ENCODE data around the gene FAM124A. TPM values are rescaled to one million over a fixed set of nuclear protein-coding genes. Genes with fewer than 3 reads are reported as not detected.

FAM124A gene
- total RNA-seq, 1 donor from 2014 or later: 2.4 TPM

- Mint-ChIP-seq H3K27me3 (ENCODE audit: low read depth) (peaks cover 40% of the 10 kb centered on the region), H3K27ac (ENCODE audit: unreplicated experiment) (no peak overlapping the region), H3K4me3 (ENCODE audit: unreplicated experiment) (no peak overlapping the region), H3K36me3 (ENCODE audit: low read depth) (peaks cover 2% of the 10 kb centered on the region), H3K4me1 (ENCODE audit: low read depth) (peaks cover 3% of the 10 kb centered on the region), H3K9me3 (ENCODE audit: low read depth) (no peaks in the 10 kb centered on the region)
- TF ChIP-seq CTCF (IDR thresholded peaks at IDR 0.05): no peak
- DNase-seq (ENCODE audit: low spot score): no peak
These were observed 14.3 kb upstream of the FAM124A start for GRCh38 chr13:51207881-51208280.

- Mint-ChIP-seq H3K9me3 (ENCODE audit: low read depth) (no peaks in the 10 kb centered on the region), H3K27ac (ENCODE audit: unreplicated experiment) (no peak overlapping the region), H3K4me1 (ENCODE audit: low read depth) (peaks cover 10% of the 10 kb centered on the region), H3K36me3 (ENCODE audit: low read depth) (peaks cover 2% of the 10 kb centered on the region), H3K4me3 (ENCODE audit: unreplicated experiment) (no peak overlapping the region), H3K27me3 (ENCODE audit: low read depth) (peaks cover 41% of the 10 kb centered on the region)
- TF ChIP-seq CTCF (IDR thresholded peaks at IDR 0.05): no peak
- no peak for DNase-seq (ENCODE audit: low spot score)
These were observed 13.5 kb upstream of the FAM124A start for GRCh38 chr13:51208716-51209115.

- no peak overlapping the region for H3K4me3 Mint-ChIP-seq (ENCODE audit: unreplicated experiment)
- H3K4me1 Mint-ChIP-seq (ENCODE audit: low read depth): peaks cover 12% of the 10 kb centered on the region
- no peak for TF ChIP-seq CTCF (IDR thresholded peaks at IDR 0.05)
- H3K36me3 Mint-ChIP-seq (ENCODE audit: low read depth): peaks cover 2% of the 10 kb centered on the region
- DNase-seq (ENCODE audit: low spot score): no peak
- H3K9me3 Mint-ChIP-seq (ENCODE audit: low read depth): no peaks in the 10 kb centered on the region
- no peak overlapping the region for H3K27ac Mint-ChIP-seq (ENCODE audit: unreplicated experiment)
- H3K27me3 Mint-ChIP-seq (ENCODE audit: low read depth): peaks cover 35% of the 10 kb centered on the region
These were observed 10.3 kb upstream of the FAM124A start for GRCh38 chr13:51211910-51212309.

DNA sequence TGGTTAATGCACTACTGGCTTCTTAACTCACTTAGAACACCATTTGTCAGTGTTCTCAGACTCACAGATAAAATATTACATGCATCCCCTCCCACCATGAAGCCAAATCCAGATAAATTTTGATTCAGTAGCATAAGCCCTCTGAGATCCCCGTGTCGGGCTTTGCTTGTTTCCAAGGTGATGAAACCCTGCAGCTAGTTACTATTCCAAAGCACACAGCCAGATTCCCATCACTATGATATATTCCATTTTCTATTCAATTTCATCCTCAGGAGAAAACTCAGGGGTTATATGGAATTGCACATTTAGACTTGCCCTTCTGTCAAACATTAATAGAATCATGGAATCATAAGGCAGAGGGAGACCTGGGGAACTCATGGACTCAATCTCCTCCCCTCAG lies 9.4 kb upstream of the FAM124A start:
- no peak for DNase-seq (ENCODE audit: low spot score)
- no peaks in the 10 kb centered on the region for H3K9me3 Mint-ChIP-seq (ENCODE audit: low read depth)
- H3K4me1 Mint-ChIP-seq (ENCODE audit: low read depth): peaks cover 12% of the 10 kb centered on the region
- peaks cover 2% of the 10 kb centered on the region for H3K36me3 Mint-ChIP-seq (ENCODE audit: low read depth)
- H3K4me3 Mint-ChIP-seq (ENCODE audit: unreplicated experiment): no peak overlapping the region
- no peak for TF ChIP-seq CTCF (IDR thresholded peaks at IDR 0.05)
- no peak overlapping the region for H3K27ac Mint-ChIP-seq (ENCODE audit: unreplicated experiment)
- peaks cover 31% of the 10 kb centered on the region for H3K27me3 Mint-ChIP-seq (ENCODE audit: low read depth)

DNA sequence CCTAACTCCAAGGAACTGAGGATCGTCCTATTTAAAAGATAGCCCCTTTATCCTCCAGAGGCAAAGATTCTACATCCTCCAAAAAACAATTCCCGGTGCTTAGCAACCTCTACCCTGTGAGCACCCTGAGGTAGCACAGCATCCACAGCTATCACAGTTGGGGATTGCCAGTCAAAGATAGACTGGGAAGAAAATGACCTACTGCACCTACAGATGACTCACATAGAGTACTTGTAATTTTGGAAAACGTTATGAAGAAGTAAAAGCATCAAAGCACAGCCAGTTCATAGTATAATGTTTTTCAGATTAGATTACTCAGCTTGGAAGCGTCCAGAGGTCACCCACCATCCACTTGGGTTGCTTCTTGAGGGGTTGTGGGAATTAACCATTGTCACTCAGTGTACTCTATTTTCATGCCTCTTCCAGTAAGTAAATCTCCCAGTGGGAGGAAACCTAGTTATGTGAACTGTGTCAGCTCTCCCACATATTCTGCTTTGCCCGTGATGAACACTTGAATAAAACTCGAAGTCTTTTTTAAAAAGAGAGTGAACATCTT lies 8.9 kb upstream of the FAM124A start:
- no peak for TF ChIP-seq CTCF (IDR thresholded peaks at IDR 0.05)
- Mint-ChIP-seq H3K9me3 (ENCODE audit: low read depth) (no peaks in the 10 kb centered on the region), H3K27me3 (ENCODE audit: low read depth) (peaks cover 27% of the 10 kb centered on the region), H3K36me3 (ENCODE audit: low read depth) (peaks cover 2% of the 10 kb centered on the region), H3K4me1 (ENCODE audit: low read depth) (peaks cover 12% of the 10 kb centered on the region), H3K27ac (ENCODE audit: unreplicated experiment) (no peak overlapping the region), H3K4me3 (ENCODE audit: unreplicated experiment) (no peak overlapping the region)
- DNase-seq (ENCODE audit: low spot score): no peak

Measured in chondrocyte (in vitro differentiated cells).